HepG2 (cell line): ENCODE data around the gene CD58. TPM values are rescaled to one million over a fixed set of nuclear protein-coding genes. Genes with fewer than 3 reads are reported as not detected.
A peak's percentile ranks its signal among the peaks of the same experiment; 100 is the strongest.

Experiments used
- HOXD1 ChIP-seq: sonication (generic); formaldehyde crosslinking; IDR thresholded peaks from 2 replicates; pipeline ENCODE4 v1.5.0; 2020; ENCODE audit warnings: missing genetic modification reagents
- MLX ChIP-seq: IDR thresholded peaks from 2 replicates; pipeline ENCODE4 v1.6.1; 2016
- PBX3 ChIP-seq: sonication (generic); formaldehyde crosslinking; IDR thresholded peaks from 2 replicates; pipeline ENCODE4 v1.8.1; 2023; ENCODE audit warnings: missing genetic modification reagents, inconsistent platforms, borderline replicate concordance
- RXRB ChIP-seq: IDR thresholded peaks from 2 replicates; pipeline ENCODE4 v1.6.1; 2016; ENCODE audit warnings: borderline replicate concordance, missing genetic modification reagents, missing compliant biosample characterization
- UBTF ChIP-seq: sonication (generic); formaldehyde crosslinking; IDR thresholded peaks from 2 replicates; pipeline ENCODE4 v1.4.0; 2020; ENCODE audit warnings: mild to moderate bottlenecking, missing genetic modification reagents
- ZBTB7A ChIP-seq: sonication (generic); formaldehyde crosslinking; IDR thresholded peaks from 2 replicates; pipeline ENCODE4 v1.8.0; 2022; ENCODE audit warnings: mild to moderate bottlenecking, missing genetic modification reagents
- ZFP36 ChIP-seq: fragments of 150-350 bp; IDR thresholded peaks from 2 replicates; pipeline ENCODE4 v1.6.1; 2018; ENCODE audit warnings: borderline replicate concordance, low read length, low read depth; ENCODE audit not compliant: partially characterized antibody
- ZGPAT ChIP-seq: IDR thresholded peaks from 2 replicates; pipeline ENCODE4 v1.6.1; 2016; ENCODE audit warnings: mild to moderate bottlenecking
- ZNF263 ChIP-seq: sonication (generic); formaldehyde crosslinking; IDR thresholded peaks from 2 replicates; pipeline ENCODE4 v1.4.0; 2020; ENCODE audit warnings: missing genetic modification reagents
- ZNF33A ChIP-seq: sonication (generic); formaldehyde crosslinking; IDR thresholded peaks from 2 replicates; pipeline ENCODE4 v1.5.1; 2020; ENCODE audit warnings: missing genetic modification reagents, mild to moderate bottlenecking, moderate library complexity, borderline replicate concordance
- ZNF407 ChIP-seq: sonication (generic); formaldehyde crosslinking; IDR thresholded peaks from one replicate; pipeline ENCODE4 v1.5.1; 2020; ENCODE audit warnings: mild to moderate bottlenecking, missing genetic modification reagents; ENCODE audit errors: not compliant biosample characterization
- ZNF441 ChIP-seq: sonication (generic); formaldehyde crosslinking; IDR thresholded peaks from 2 replicates; pipeline ENCODE4 v1.7.0; 2021; ENCODE audit warnings: missing genetic modification reagents, borderline replicate concordance
- ZNF674 ChIP-seq: sonication (generic); formaldehyde crosslinking; IDR thresholded peaks from 2 replicates; pipeline ENCODE4 v1.5.0; 2020; ENCODE audit warnings: low read depth, mild to moderate bottlenecking, missing genetic modification reagents
- ZNF746 ChIP-seq: sonication (generic); formaldehyde crosslinking; IDR thresholded peaks from 2 replicates; pipeline ENCODE4 v1.8.0; 2022; ENCODE audit warnings: mild to moderate bottlenecking, missing genetic modification reagents
- polyA plus RNA-seq, 8 experiments: library from polyadenylated mRNA; depleted of rRNA in 3 of 8; stranded (reverse) in 7 of 8; unstranded in 1 of 8; fragments of >200 nt; fragmentation: Illumina TruSeq in 4 of 8; extraction: Trizol in 4 of 8; gene quantifications; 2 replicates each; pipeline versions ENCODE4 v1.2.1 to v1.2.3, GENCODE V29; 2011 to 2016; ENCODE audit warnings: low read depth in 4 of 8, missing spikeins in 1 of 8, mixed read lengths in 1 of 8; ENCODE audit not compliant: insufficient read depth in 1 of 8
- total RNA-seq, 5 experiments: library from RNA; depleted of rRNA; stranded (reverse); fragments of >200 nt; fragmentation: Illumina TruSeq; extraction: Trizol; gene quantifications; 2 replicates each; pipeline ENCODE4 v1.2.3, GENCODE V29; 2016; ENCODE audit warnings: low read depth in 1 of 5

Gene CD58
- total and polyA plus RNA-seq, 2 of the 13 experiments (the other 11 are each of a cell fraction or from before 2014, with no cell fraction given): 9.4 to 13.5 TPM

GRCh38 chr1:116494353-116494692, 76.5 kb downstream of the CD58 start (continued):
- TF ChIP-seq ZNF674 (no peak), UBTF (peak; percentile 28; the same call in 1 of the 2 replicates), PBX3 (no peak), HOXD1 (no peak), ZNF746 (no peak), ZNF33A (no peak), RXRB (CRISPR knock-in tag) (no peak), ZNF407 (CRISPR knock-in tag) (no peak), ZFP36 (no peak), MLX (no peak), ZBTB7A (CRISPR knock-in tag) (no peak), ZGPAT (peak; percentile 41; the same call in 1 of the 2 replicates), ZNF441 (CRISPR knock-in tag) (no peak), ZNF263 (CRISPR knock-in tag) (no peak)
